K562 (cell line): ENCODE results near the gene KDF1. TPM values are rescaled to one million over a fixed set of nuclear protein-coding genes. Genes with fewer than 3 reads are reported as not detected.

Experiments used
- ATF7 ChIP-seq: fragments of 450-650 bp; IDR thresholded peaks from 2 replicates; pipeline ENCODE4 v1.7.1; 2014; ENCODE audit warnings: mild to moderate bottlenecking, moderate library complexity
- E2F8 ChIP-seq: fragments of 450-650 bp; IDR thresholded peaks from 2 replicates; pipeline ENCODE4 v1.7.1; 2018; ENCODE audit warnings: mild to moderate bottlenecking, low read depth; ENCODE audit not compliant: partially characterized antibody
- ERF ChIP-seq: fragments of 450-650 bp; formaldehyde crosslinking; IDR thresholded peaks from 2 replicates; pipeline ENCODE4 v1.4.0; 2020; ENCODE audit warnings: mild to moderate bottlenecking, mixed read lengths
- ETS2 ChIP-seq: IDR thresholded peaks from 2 replicates; pipeline ENCODE4 v1.6.1; 2016; ENCODE audit warnings: borderline replicate concordance, missing genetic modification characterization, mild to moderate bottlenecking, moderate library complexity, missing compliant biosample characterization; ENCODE audit not compliant: poor library complexity, severe bottlenecking
- FOSL1 ChIP-seq: fragments of 200-800 bp; sonication (Bioruptor generic); conservative IDR thresholded peaks from 2 replicates; pipeline ENCODE4 v1.6.1; 2016; ENCODE audit warnings: missing genetic modification characterization, missing compliant biosample characterization
- HIVEP1 ChIP-seq: fragments of 250-450 bp; sonication (Bioruptor Pico); IDR thresholded peaks from 2 replicates; pipeline ENCODE4 v1.4.0; 2020; ENCODE audit warnings: mild to moderate bottlenecking
- HMBOX1 ChIP-seq: sonication (generic); IDR thresholded peaks from 2 replicates; pipeline ENCODE4 v1.6.1; 2016
- KAT8 ChIP-seq: fragments of 450-650 bp; IDR thresholded peaks from 2 replicates; pipeline ENCODE4 v1.6.1; 2016; ENCODE audit warnings: low read depth, mild to moderate bottlenecking
- MCM5 ChIP-seq: fragments of 450-650 bp; IDR thresholded peaks from 2 replicates; pipeline ENCODE4 v1.6.1; 2016; ENCODE audit warnings: low read depth
- MEF2D ChIP-seq: conservative IDR thresholded peaks from 2 replicates; pipeline ENCODE4 v1.6.1; 2016; ENCODE audit warnings: low read depth, missing genetic modification characterization, missing compliant biosample characterization
- NR0B1 ChIP-seq: fragments of 450-650 bp; IDR thresholded peaks from one replicate; pipeline ENCODE4 v1.6.1; 2018; ENCODE audit warnings: mild to moderate bottlenecking, moderate library complexity; ENCODE audit not compliant: partially characterized antibody
- PHB2 ChIP-seq: fragments of 450-650 bp; IDR thresholded peaks from 2 replicates; pipeline ENCODE4 v1.6.1; 2017; ENCODE audit warnings: low read depth
- PTRF ChIP-seq: fragments of 450-650 bp; IDR thresholded peaks from 2 replicates; pipeline ENCODE4 v1.6.1; 2016; ENCODE audit warnings: mild to moderate bottlenecking, missing genetic modification characterization, missing compliant biosample characterization
- RBM15 ChIP-seq: fragments of 200-400 bp; formaldehyde crosslinking; IDR thresholded peaks from 2 replicates; pipeline ENCODE4 v1.6.1; 2018; ENCODE audit warnings: mild to moderate bottlenecking, low read length, moderate library complexity; ENCODE audit not compliant: insufficient read depth
- RFX5 ChIP-seq: IDR thresholded peaks from 2 replicates; pipeline ENCODE4 v1.6.1; 2011; ENCODE audit warnings: low read depth, mild to moderate bottlenecking, improper control_type of control experiment, low read length
- ZKSCAN3 ChIP-seq: fragments of 250-450 bp; sonication (Bioruptor Pico); IDR thresholded peaks from 2 replicates; pipeline ENCODE4 v1.4.0; 2020
- ZNF23 ChIP-seq: fragments of 250-450 bp; sonication (Bioruptor Pico); IDR thresholded peaks from 2 replicates; pipeline ENCODE4 v1.4.0; 2020; ENCODE audit warnings: mild to moderate bottlenecking
- ZNF589 ChIP-seq: fragments of 200-800 bp; sonication (Bioruptor generic); IDR thresholded peaks from 2 replicates; pipeline ENCODE4 v1.6.1; 2016; ENCODE audit warnings: low read depth, missing genetic modification characterization, missing compliant biosample characterization
- polyA plus RNA-seq, 8 experiments: library from polyadenylated mRNA; depleted of rRNA in 4 of 8; stranded (reverse) in 5 of 8; unstranded in 3 of 8; fragments of >200 nt; fragmentation: Nextera tagmentation in 2 of 8; fragmentation: Illumina TruSeq in 1 of 8; extraction: Ambion mirVana in 2 of 8; extraction: Trizol in 1 of 8; gene quantifications; 2 replicates each; pipeline versions ENCODE4 v1.2.1 to v1.2.3, GENCODE V29; 2011 to 2014; ENCODE audit warnings: inconsistent platforms in 1 of 8, missing spikeins in 1 of 8
- total RNA-seq, 7 experiments: library from RNA; depleted of rRNA in 6 of 7; stranded (reverse); fragments of >200 nt in 6 of 7; fragmentation: Illumina TruSeq in 2 of 7; extraction: Trizol in 2 of 7; gene quantifications; 2 replicates each; pipeline versions ENCODE4 v1.2.1 to v1.2.3, GENCODE V29; 2011 to 2021; ENCODE audit warnings: low replicate concordance in 1 of 7

KDF1 gene
- total and polyA plus RNA-seq, 9 of the 15 experiments (the other 6 are each of a cell fraction or from before 2014, with no cell fraction given), result 0.38 to 1.9 (median 0.83) TPM

- TF ChIP-seq MEF2D (tag) (peak; percentile 39; the same call in 1 of the 2 replicates), HIVEP1 (CRISPR knock-in tag) (no peak), ERF (0 out of 2 replicates have a peak, but pooled peaks have one; percentile 18), KAT8 (no peak), HMBOX1 (peak; percentile 76; the same call in 1 of the 2 replicates), ZNF23 (CRISPR knock-in tag) (no peak), NR0B1 (no peak), MCM5 (no peak), PHB2 (no peak), ZKSCAN3 (CRISPR knock-in tag) (no peak), E2F8 (no peak), ATF7 (0 out of 2 replicates have a peak, but pooled peaks have one; percentile 21), ETS2 (no peak), FOSL1 (no peak), ZNF589 (CRISPR knock-in tag) (peak; percentile 41; the same call in 1 of the 2 replicates), PTRF (tag) (peak; percentile 42; the same call in 1 of the 2 replicates), RBM15 (no peak), RFX5 (no peak)
Observed at GRCh38 chr1:26913754-26914619, 46.3 kb downstream of the KDF1 start, which contains the start of gene NR0B2 (continued).
